RWPE1 (cell line): ENCODE results near the gene SUOX.

Experiments used
- CTCF ChIA-PET: fragments of 350-600 bp; sonication (Branson Sonifier 250); formaldehyde crosslinking; extraction: SDS; loops from one replicate; lab custom pipeline; 2021; lab: Yijun Ruan, JAX
- POLR2A ChIA-PET: fragments of 400-600 bp; formaldehyde crosslinking; extraction: SDS; loops from one replicate; lab custom pipeline; 2020; ENCODE audit warnings: antibody characterized with exemption; ENCODE audit not compliant: low non-redundant PET; lab: Yijun Ruan, JAX
- DNase-seq: peaks from one replicate; pipeline ENCODE4 v3.0.0; 2012; ENCODE audit warnings: low spot score
- H3K27ac ChIP-seq: fragments of 450-650 bp; 2 replicates; pipeline ENCODE4 v1.5.1; 2017
- TF ChIP-seq, protein P1 (sequence below): fragments of 450-650 bp; conservative IDR thresholded peaks from 2 replicates; pipeline ENCODE4 v1.5.1; 2017; ENCODE audit warnings: low read depth, mild to moderate bottlenecking

The SUOX gene

DNA sequence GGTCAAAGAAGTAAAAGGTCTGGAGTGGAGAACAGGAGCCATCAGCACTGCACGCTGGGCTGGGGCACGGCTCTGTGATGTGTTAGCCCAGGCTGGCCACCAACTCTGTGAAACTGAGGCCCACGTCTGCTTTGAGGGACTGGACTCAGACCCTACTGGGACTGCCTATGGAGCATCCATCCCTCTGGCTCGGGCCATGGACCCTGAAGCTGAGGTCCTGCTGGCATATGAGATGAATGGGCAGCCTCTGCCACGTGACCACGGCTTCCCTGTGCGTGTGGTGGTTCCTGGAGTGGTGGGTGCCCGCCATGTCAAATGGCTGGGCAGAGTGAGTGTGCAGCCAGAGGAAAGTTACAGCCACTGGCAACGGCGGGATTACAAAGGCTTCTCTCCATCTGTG, 7.1 kb downstream of the SUOX start:
- DNase-seq: no peak
- peak overlapping the region; percentile 1 for H3K27ac ChIP-seq
- ChIA-PET CTCF (interaction anchor here (1.4 kb wide), 1 partner anchor 25 kb away, joined by 4 read pairs; no protein-coding TSS in a partner anchor), POLR2A (no interaction called here)
- TF ChIP-seq, protein P1, sequence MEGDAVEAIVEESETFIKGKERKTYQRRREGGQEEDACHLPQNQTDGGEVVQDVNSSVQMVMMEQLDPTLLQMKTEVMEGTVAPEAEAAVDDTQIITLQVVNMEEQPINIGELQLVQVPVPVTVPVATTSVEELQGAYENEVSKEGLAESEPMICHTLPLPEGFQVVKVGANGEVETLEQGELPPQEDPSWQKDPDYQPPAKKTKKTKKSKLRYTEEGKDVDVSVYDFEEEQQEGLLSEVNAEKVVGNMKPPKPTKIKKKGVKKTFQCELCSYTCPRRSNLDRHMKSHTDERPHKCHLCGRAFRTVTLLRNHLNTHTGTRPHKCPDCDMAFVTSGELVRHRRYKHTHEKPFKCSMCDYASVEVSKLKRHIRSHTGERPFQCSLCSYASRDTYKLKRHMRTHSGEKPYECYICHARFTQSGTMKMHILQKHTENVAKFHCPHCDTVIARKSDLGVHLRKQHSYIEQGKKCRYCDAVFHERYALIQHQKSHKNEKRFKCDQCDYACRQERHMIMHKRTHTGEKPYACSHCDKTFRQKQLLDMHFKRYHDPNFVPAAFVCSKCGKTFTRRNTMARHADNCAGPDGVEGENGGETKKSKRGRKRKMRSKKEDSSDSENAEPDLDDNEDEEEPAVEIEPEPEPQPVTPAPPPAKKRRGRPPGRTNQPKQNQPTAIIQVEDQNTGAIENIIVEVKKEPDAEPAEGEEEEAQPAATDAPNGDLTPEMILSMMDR: no peak

DNA sequence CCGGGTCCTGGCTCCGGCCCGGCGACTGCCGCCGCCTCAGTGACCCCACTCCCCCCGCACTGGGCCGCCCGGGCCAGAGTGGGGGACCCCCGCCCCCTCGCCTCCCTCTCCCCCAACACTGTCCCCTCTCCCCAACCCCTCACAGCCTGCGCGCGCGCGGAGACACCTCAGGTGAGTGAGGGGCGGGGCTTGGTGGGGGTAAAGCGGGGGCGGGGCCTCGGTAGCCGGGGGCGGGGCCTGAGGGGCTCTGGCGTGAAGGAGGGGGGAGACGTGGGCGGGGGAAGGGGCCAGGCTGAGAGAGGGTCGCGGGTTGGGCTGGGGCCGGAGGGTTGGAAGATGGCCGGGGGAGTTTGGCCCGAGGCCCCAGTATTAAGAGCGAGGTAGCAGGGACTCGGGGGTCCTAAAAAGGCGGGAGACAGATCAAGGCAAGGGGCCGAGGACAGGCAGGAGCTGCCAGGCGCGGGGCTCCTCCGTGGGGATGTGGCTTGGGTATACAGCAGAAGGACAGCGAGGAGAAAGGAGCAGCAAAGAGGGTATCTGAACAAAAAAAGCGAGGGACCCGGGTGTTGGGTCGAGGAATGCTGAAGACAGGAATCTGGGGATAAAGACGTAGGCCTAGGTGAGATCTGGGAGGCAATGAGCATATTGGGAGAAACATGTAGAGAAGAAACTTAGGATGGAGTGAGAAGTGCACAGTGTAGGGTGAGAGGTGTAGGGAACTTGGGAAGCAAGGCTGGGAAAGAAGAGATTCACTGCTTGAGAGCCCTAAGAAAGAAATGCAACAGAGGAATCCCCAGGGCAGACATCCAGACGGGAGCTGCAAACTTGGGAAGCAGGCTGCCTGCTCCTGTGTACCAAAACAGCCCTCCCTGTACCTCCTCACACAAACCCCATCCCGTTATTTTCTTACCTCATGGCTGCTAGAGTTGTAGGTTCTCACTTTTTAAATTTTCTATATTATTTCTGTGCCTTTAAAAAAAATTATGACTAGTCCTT, 10.8 kb downstream of the SUOX start:
- peak; percentile 61 for DNase-seq
- TF ChIP-seq, protein P1: no peak
- ChIA-PET POLR2A (interaction anchor here (0.6 to 1.2 kb wide), 3 partner anchors 7 to 80 kb away, joined by 4 read pairs; partner anchors contain the start of genes PYM1 and SUOX), CTCF (interaction anchor here (2.0 to 2.1 kb wide), 2 partner anchors 11 to 12 kb away, joined by 5 to 10 read pairs; partner anchors contain the start of gene SUOX)
- H3K27ac ChIP-seq: peak overlapping the region; percentile 92

DNA sequence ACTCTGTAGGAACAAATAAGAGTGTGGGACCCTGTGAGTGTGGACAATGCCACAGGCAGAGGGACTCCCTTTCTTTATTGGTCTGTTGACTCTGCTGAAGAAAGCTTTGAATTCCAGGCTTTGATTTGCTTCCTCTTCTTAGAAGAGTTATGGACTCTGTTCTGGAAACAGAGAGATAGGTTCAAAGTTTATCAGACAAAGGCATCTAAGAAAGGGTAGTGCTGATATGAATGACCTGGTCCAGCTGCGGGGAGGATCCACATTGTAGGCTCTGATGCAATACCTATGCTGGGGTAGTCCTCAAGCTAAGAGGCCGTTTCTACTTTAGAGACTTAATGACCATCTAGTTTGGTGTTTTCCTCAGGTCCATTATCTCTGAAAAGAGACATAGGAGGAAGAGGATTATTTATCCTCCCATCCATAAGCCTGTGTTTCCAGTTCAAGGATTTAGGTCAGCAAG, 13.1 kb downstream of the SUOX start:
- CTCF ChIA-PET: interaction anchor here (2.0 kb wide), 1 partner anchor 14 kb away, joined by 5 read pairs; no protein-coding TSS in a partner anchor
- TF ChIP-seq, protein P1: no peak
- POLR2A ChIA-PET: no interaction called here
- no peak for DNase-seq
- no peak overlapping the region for H3K27ac ChIP-seq

DNA sequence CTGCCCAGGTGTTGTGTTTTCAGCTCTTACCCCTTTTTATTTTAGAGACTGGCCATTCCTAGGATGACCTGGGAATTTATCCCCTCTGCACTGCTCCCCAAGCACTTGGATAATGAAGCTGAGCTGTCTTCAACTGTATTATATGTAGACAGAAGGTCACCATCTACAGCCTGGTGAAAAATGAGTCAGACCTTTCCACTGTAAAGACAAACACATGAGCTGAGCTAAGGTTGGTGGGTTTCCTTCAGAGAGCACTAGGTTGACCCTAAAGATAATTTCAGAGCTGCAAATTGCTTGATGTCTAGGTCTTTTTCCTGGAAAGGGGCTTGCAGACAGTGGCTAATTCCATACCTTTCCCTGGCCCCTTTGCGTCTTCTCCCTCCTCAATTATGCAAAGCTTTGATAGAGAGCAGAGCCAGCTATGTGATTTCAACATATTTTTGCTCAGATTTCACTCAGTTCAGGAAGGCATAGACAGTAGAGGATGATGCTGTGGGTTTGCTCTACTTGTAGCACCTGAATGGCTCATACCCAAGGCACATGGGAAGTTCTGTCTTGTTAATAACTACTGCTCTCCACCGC, 14.5 kb downstream of the SUOX start:
- no peak overlapping the region for H3K27ac ChIP-seq
- DNase-seq: no peak
- ChIA-PET CTCF (interaction anchor here (0.6 kb wide), 1 partner anchor 319 kb away, joined by 3 read pairs; no protein-coding TSS in a partner anchor), POLR2A (no interaction called here)
- TF ChIP-seq, protein P1: no peak

DNA sequence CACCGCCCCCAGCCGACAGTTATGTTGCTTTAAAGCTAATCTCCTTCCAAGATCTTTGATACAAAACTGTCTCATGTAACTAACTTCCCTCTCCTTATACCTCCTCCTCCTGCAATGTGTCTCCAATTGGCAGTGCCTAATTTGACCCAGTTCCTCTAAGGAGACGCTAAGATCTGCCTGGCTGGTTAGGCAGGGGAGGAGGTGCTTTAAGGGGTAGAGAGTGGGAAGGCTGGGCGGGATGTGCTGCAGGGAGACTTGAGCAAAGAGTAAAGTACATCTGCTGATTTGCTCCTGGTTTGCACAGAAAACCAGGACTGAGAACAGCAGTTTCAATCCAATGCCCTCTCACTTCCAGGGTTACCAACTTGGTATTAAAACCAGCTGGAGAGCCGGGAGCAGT, 16.4 kb downstream of the SUOX start:
- POLR2A ChIA-PET: interaction anchor here (0.6 kb wide), 1 partner anchor 25 kb away, joined by 5 read pairs; no protein-coding TSS in a partner anchor
- DNase-seq: no peak
- no peak overlapping the region for H3K27ac ChIP-seq
- TF ChIP-seq, protein P1: no peak
- CTCF ChIA-PET: no interaction called here

DNA sequence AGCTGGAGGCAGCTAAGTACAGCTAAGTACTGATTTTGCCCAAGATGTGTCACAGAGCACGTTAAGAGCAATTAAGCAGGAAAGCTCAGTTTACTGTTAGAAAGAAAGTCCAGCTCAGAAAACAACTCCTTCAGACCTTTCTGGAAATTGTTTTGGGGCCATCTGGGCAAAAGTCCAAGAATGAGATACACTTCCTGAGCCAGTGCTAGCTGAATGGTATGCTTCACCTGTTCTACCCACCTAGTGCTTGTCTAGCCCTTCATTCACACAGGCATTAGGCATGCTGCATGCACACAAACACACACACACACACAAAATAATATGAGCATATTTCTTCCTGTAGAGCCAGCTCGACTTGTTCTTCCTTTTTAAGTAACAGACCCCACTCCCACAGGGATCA, 17.1 kb downstream of the SUOX start:
- CTCF ChIA-PET: interaction anchor here (0.6 to 0.7 kb wide), 2 partner anchors 24 to 28 kb away, joined by 3 read pairs; no protein-coding TSS in a partner anchor
- POLR2A ChIA-PET: interaction anchor here (0.6 kb wide), 1 partner anchor 26 kb away, joined by 5 read pairs; no protein-coding TSS in a partner anchor
- no peak overlapping the region for H3K27ac ChIP-seq
- TF ChIP-seq, protein P1: no peak
- no peak for DNase-seq
